Measurements from ENCODE around the gene C11orf58.
A peak's percentile ranks its signal among the peaks of the same experiment; 100 is the strongest.

C11orf58 gene

GRCh38 chr11:16769386-16769785, 30.9 kb downstream of the C11orf58 start:
- no peak for DNase-seq

GRCh38 chr11:16770016-16770415, 31.6 kb downstream of the C11orf58 start:
- DNase-seq, result no peak

- DNase-seq, result no peak
Measured at GRCh38 chr11:16771350-16772140, 33.1 kb downstream of the C11orf58 start.

- DNase-seq, result no peak
Measured at GRCh38 chr11:16772141-16772512, 33.7 kb downstream of the C11orf58 start.

- DNase-seq, result no peak
Measured at GRCh38 chr11:16773981-16774935, 35.8 kb downstream of the C11orf58 start.

- no peak for DNase-seq
Measured at GRCh38 chr11:16774936-16775613, 36.6 kb downstream of the C11orf58 start.

- no peak for DNase-seq
Measured at GRCh38 chr11:16775614-16776283, 37.3 kb downstream of the C11orf58 start.

- DNase-seq, result no peak
Measured at GRCh38 chr11:16776711-16777612, 38.5 kb downstream of the C11orf58 start.

GRCh38 chr11:16777613-16777975, 39.1 kb downstream of the C11orf58 start:
- DNase-seq, result no peak

GRCh38 chr11:16778286-16778685, 39.8 kb downstream of the C11orf58 start:
- no peak for DNase-seq

GRCh38 chr11:16778876-16779275, 40.4 kb downstream of the C11orf58 start:
- no peak for DNase-seq

GRCh38 chr11:16779436-16779835, 41.0 kb downstream of the C11orf58 start:
- DNase-seq, result no peak

- DNase-seq, result no peak
Measured at GRCh38 chr11:16780146-16780545, 41.7 kb downstream of the C11orf58 start.

GRCh38 chr11:16780698-16781550, 42.5 kb downstream of the C11orf58 start:
- no peak for DNase-seq

- DNase-seq, result no peak
Measured at GRCh38 chr11:16781936-16782919, 43.8 kb downstream of the C11orf58 start.

- no peak for DNase-seq
Measured at GRCh38 chr11:16783321-16783801, 44.9 kb downstream of the C11orf58 start.

- DNase-seq, result no peak
Measured at GRCh38 chr11:16784097-16784496, 45.6 kb downstream of the C11orf58 start.

GRCh38 chr11:16784666-16785065, 46.2 kb downstream of the C11orf58 start:
- no peak for DNase-seq

- peak; percentile 64 for DNase-seq
Measured at GRCh38 chr11:16785520-16786128, 47.2 kb downstream of the C11orf58 start.

All from NCI-H1436 (cell line).